Measurements from ENCODE around the gene TLL1. TPM values are rescaled to one million over a fixed set of nuclear protein-coding genes. Genes with fewer than 3 reads are reported as not detected.

The TLL1 gene
- total and polyA plus RNA-seq, 4 donors, result 0.04 to 0.25 (median 0.05) TPM; not detected in 1

- no peaks in the 10 kb centered on the region for H3K36me3 ChIP-seq (ENCODE audit: control insufficient read depth in 4 of 4, insufficient read depth in 3 of 4, low read depth in 1 of 4, low read length in 3 of 4)
- H3K9me3 ChIP-seq (ENCODE audit: control insufficient read depth in 4 of 4, low read length in 3 of 4), result peaks cover 0 to 3% (median under 1%) of the 10 kb centered on the region in 4 donors
- H3K9ac ChIP-seq (ENCODE audit: low read depth in 1 of 2, low read length in 2 of 2), result no peak overlapping the region
- 79% methylated on average over 2 of the region's 2 CpGs for WGBS
- H3K27me3 ChIP-seq (ENCODE audit: control insufficient read depth in 4 of 4, insufficient read depth in 4 of 4, low read length in 3 of 4), result no peaks in the 10 kb centered on the region
- no peak overlapping the region for H3K27ac ChIP-seq (ENCODE audit: low read depth in 1 of 2, low read length in 2 of 2)
- TF ChIP-seq ZBTB33 (IDR thresholded peaks at IDR 0.05) (no peak), TAF1 (conservative IDR thresholded peaks at IDR 0.05) (no peak), RXRA (IDR thresholded peaks at IDR 0.05) (no peak), MAX (IDR thresholded peaks at IDR 0.05) (no peak), YY1 (IDR thresholded peaks at IDR 0.05) (no peak), REST (IDR thresholded peaks at IDR 0.05) (no peak), JUND (IDR thresholded peaks at IDR 0.05) (no peak), ATF3 (IDR thresholded peaks at IDR 0.05) (no peak), HNF4G (IDR thresholded peaks at IDR 0.05) (no peak), CTCF (IDR thresholded peaks at IDR 0.05; ENCODE audit: low read depth, low read length, missing input control) (no peak), NR2F2 (IDR thresholded peaks at IDR 0.05) (no peak), GABPA (IDR thresholded peaks at IDR 0.05 in 1 of 2, conservative IDR thresholded peaks at IDR 0.05 in 1 of 2) (no peak), EGR1 (IDR thresholded peaks at IDR 0.05; ENCODE audit: low read depth in 2 of 2) (no peak), SP1 (IDR thresholded peaks at IDR 0.05) (no peak), FOXA2 (IDR thresholded peaks at IDR 0.05) (no peak)
- H3K4me1 ChIP-seq (ENCODE audit: control insufficient read depth in 4 of 4, insufficient read depth in 4 of 4, low read length in 3 of 4), result no peaks in the 10 kb centered on the region
- no peak overlapping the region for H3K4me3 ChIP-seq (ENCODE audit: low read depth in 1 of 3, low read length in 3 of 3)
- DNase-seq (ENCODE audit: low spot score), result no peak
Measured at GRCh38 chr4:165963621-165964020, 90.6 kb downstream of the TLL1 start.

- 78% methylated on average over 5 of the region's 5 CpGs for WGBS
- peaks cover 0 to 3% (median under 1%) of the 10 kb centered on the region in 4 donors for H3K9me3 ChIP-seq (ENCODE audit: control insufficient read depth in 4 of 4, low read length in 3 of 4)
- DNase-seq (ENCODE audit: low spot score), result no peak
- H3K4me1 ChIP-seq (ENCODE audit: control insufficient read depth in 4 of 4, insufficient read depth in 4 of 4, low read length in 3 of 4), result no peaks in the 10 kb centered on the region
- H3K9ac ChIP-seq (ENCODE audit: low read depth in 1 of 2, low read length in 2 of 2), result no peak overlapping the region
- H3K27me3 ChIP-seq (ENCODE audit: control insufficient read depth in 4 of 4, insufficient read depth in 4 of 4, low read length in 3 of 4), result no peaks in the 10 kb centered on the region
- TF ChIP-seq SP1 (IDR thresholded peaks at IDR 0.05), result no peak
- no peak for TF ChIP-seq ZBTB33 (IDR thresholded peaks at IDR 0.05)
- TF ChIP-seq RXRA (IDR thresholded peaks at IDR 0.05), result no peak
- no peak for TF ChIP-seq FOXA1 (IDR thresholded peaks at IDR 0.05)
- no peak for TF ChIP-seq TAF1 (conservative IDR thresholded peaks at IDR 0.05)
- no peaks in the 10 kb centered on the region for H3K36me3 ChIP-seq (ENCODE audit: control insufficient read depth in 4 of 4, insufficient read depth in 3 of 4, low read depth in 1 of 4, low read length in 3 of 4)
- H3K4me3 ChIP-seq (ENCODE audit: low read depth in 1 of 3, low read length in 3 of 3), result no peak overlapping the region
- H3K27ac ChIP-seq (ENCODE audit: low read depth in 1 of 2, low read length in 2 of 2), result no peak overlapping the region
Measured at GRCh38 chr4:165964591-165964990, 91.6 kb downstream of the TLL1 start.
